GM18526 (cell line): ENCODE results near the gene CDK2.

Experiments
- POLR2A ChIP-seq: IDR thresholded peaks from 3 replicates; pipeline ENCODE4 v1.6.1; 2011; ENCODE audit not compliant: insufficient read length; ENCODE audit errors: extremely low read depth

The CDK2 gene

DNA sequence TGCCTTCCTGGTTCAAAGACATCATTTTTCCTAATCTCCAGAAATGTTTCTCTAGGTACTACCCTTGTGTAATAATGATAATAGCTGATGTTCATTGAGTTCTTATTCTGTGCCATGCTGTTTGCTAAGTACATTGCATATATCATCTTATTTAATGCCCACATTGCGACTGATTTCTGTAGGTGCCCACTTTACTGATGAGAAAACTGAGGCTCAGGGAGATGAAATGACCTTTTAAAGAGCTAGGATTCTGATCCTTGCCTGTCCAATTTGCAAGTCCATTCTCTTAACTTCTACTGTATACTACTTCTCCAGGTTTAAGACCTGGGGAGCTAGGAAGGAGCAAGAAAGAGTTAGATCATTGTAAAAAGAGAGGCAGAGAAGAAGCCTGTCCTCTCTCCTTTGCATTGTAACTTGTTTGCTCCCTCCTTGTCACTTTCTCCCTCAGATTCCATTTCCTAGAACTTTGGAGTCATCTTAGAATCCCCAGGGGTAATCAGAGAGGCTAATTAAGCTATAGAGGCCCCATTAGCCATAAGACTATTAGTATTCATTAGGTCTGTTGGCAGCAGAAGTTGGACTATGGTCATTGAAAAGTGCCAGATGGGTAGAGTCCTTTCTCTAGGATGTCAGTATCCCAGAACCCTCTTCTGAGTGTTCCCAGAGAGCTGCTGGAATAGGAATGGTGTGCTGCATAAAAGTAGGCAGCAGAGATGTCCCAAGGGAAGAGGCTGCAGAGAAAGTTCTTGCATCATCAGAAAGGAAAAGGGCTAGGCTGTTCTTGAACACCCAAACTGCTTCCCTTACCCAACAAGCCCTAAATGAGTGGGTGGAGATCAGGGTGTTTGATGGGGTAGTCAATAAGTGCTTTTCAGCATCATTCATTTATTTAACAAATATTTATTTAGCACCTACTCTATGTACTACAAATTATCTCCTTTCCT is 32.6 kb upstream of the CDK2 start:
- no peak for TF ChIP-seq POLR2A

DNA sequence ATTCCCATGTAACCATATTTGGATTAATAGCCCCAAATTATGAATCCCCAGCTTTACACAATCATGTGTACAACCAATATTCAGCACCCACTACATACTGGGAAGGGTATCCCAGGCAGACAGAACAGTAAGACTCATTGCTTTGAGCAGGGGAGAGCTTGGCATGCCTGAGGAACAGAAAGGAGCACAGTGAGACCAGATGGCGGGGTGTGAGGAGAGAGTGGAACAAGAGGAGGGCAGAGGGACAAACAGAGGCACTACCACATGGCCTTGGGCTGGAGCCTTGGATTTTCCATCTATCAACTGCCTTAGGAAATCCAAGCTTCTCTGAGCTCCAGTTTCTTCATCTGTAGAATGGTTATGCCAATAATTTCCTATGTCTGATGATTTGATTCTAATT is 31.9 kb upstream of the CDK2 start:
- TF ChIP-seq POLR2A = no peak

DNA sequence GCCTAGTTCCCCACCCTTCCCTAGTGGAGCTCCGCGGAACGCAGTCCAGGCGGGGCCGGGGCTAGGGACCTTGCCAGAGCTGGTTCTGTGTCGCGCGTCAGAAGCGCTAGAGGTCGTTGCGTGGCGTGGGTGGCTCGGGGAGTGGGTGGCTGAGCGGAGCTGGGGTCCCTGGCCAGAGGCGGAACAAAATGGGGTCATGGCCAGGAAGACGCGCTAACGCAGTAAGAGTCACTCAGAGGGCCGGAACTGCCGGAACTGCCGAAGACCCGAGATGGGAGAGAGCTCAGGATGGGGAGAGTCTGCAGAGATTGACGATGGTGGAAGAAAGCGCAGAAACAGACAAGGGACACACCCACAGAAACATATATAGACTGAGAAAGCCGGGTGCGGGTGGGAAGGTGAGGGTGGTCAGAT is 30.9 kb upstream of the CDK2 start:
- no peak for TF ChIP-seq POLR2A

GRCh38 chr12:55937981-55938380 is 28.6 kb upstream of the CDK2 start:
- TF ChIP-seq POLR2A = no peak

DNA sequence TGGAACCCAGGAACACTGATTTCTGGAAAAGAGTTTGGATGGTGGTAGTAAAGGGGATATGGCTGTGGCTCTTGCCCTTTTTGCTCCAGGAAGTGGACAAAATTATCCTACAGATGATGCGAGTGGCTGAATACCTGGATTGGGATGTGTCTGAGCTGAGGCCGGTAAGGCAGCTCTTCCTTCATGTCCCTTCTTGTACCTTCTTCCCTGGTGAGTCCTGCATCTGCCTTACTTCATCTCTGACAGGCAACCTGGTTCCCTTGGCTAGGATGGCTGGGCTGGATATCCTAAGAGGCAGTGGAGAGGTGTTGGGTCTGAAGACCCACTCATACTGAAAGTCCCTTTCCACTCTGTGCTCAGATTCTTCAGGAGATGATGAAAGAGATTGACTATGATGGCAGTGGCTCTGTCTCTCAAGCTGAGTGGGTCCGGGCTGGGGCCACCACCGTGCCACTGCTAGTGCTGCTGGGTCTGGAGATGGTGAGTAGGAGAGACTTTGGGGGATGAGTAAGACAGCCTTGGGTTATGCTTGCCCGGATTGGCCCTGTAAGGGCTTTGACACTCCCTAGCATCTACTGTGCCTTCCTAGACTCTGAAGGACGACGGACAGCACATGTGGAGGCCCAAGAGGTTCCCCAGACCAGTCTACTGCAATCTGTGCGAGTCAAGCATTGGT is 27.7 kb upstream of the CDK2 start:
- TF ChIP-seq POLR2A = no peak

DNA sequence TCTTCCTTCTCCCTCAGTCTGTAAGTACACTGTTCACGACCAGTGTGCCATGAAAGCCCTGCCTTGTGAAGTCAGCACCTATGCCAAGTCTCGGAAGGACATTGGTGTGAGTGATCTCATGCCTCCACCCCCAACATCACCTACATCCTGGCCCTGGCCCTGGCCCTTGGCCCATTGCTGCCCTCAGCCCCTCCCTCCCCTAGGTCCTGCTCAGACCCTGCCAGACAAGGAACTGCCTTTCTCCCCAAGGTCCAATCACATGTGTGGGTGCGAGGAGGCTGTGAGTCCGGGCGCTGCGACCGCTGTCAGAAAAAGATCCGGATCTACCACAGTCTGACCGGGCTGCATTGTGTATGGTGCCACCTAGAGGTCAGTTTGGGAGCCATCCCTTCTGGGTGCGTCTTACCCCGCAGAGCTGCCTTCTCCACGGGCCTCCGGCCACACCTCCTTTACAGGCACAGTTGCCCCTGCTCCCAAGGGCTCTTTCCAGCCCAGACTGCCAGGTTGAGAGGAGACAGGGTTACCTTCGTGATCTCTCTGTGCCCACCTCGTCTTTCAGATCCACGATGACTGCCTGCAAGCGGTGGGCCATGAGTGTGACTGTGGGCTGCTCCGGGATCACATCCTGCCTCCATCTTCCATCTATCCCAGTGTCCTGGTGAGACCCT is 26.4 kb upstream of the CDK2 start:
- TF ChIP-seq POLR2A = no peak

- TF ChIP-seq POLR2A = no peak
Measured at GRCh38 chr12:55942055-55942454, 24.6 kb upstream of the CDK2 start.

DNA sequence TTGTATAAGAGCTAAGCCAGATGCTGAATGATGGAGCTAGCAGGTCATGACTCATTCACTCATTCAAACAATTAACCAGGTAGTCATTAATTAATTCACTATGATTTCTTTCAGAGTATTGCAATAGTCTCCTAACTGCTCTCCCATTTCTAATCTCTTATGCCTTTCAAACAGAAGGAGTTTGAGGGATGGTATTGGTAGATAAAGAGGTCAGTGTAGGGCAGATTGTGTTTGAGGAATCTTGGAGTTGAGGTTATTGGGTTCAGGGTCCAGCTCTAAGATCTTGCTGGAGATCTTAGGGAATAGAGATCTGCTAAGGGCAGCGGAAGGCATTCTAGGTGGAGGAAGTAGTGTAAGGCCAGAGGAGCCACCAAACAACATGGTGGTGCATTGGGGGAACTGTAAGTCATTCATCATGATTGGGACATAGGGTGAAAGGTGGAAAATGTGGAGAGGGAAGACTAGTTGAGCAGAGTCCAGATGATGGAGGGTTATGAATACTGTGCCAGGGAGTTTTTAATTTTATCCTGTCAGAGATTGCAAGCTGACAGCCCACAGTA is 24.0 kb upstream of the CDK2 start:
- no peak for TF ChIP-seq POLR2A

DNA sequence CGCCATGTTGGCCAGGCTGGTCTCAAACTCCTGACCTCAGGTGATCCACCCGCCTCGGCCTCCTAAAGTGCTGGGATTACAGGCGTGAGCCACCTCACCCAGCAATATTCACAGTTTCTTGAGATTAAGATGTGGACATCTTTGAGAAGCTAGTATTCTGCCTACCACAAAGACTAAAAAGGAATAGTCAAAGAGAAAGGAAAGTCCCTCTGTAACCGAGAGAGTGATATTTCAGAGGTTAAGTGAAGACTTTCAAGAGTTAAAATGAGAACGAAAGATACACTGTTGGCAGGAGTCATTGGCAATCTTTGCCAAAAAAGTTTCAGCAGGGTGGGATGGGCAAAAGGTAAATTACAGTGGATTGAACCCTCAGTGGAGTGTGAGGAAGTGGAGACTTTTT is 20.1 kb upstream of the CDK2 start:
- no peak for TF ChIP-seq POLR2A

DNA sequence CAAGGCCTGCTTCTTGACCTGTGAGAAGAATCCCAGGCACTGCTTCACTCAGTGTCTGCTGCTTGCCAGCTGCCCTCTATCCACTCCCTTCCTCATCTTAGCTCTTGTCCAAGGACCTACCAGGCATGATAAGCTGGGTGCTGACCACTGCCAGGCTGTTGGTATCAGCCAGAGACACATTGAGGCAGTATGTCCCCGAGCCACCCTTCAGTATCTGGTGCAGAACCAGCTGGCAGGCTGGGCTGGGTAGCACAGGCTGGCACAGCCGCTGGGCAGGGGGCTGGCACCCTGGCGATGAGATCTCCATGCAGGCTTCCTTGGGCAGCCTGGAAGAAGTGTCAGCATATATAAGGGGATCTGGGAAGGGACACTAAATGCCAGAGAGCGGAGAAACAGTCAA is 11.3 kb upstream of the CDK2 start:
- no peak for TF ChIP-seq POLR2A

GRCh38 chr12:55955800-55956508 is 10.7 kb upstream of the CDK2 start:
- no peak for TF ChIP-seq POLR2A

- no peak for TF ChIP-seq POLR2A
Measured at GRCh38 chr12:55957106-55957859, 9.3 kb upstream of the CDK2 start.

- no peak for TF ChIP-seq POLR2A
Measured at GRCh38 chr12:55963760-55964159, 2.9 kb upstream of the CDK2 start.

DNA sequence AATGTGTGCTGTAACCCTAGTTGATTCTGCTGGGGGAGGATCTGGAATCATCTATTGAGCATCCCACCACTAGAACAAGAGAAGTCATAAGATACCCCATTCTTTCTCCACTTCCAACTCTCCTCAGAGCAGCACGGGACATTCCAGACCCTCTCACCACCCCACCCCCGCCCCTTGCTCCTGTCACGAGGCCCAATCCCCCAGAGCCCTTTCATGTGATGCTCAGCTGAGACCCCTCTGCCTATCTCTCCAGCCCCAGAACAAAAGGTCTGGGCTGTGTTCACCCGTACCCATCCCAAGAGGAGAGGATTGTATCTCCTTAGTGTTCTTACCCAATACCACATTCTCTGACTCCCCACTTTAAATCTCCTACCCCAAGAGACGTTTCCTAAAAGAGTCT is 1.4 kb upstream of the CDK2 start:
- no peak for TF ChIP-seq POLR2A
